Measurements from ENCODE around the gene MPV17. TPM values are rescaled to one million over a fixed set of nuclear protein-coding genes. Genes with fewer than 3 reads are reported as not detected.

Gene MPV17
- total and polyA plus RNA-seq, 8 donors, result 91.6 to 106 (median 99.0) TPM

- intact Hi-C loops (cut with DNase I), result loop anchor here in 1 of 2 donors (10.0 kb wide), 1 partner anchor 191 kb away; no protein-coding TSS in a partner anchor
- H3K36me3 ChIP-seq, result no peaks in the 10 kb centered on the region
- peaks cover 0 to 28% of the 10 kb centered on the region in 2 donors for H3K27me3 ChIP-seq
- TF ChIP-seq CTCF (IDR thresholded peaks at IDR 0.05), result no peak
- H3K27ac ChIP-seq, result no peak overlapping the region
- H3K4me3 ChIP-seq, result no peak overlapping the region
- ATAC-seq, result no peak
- no peaks in the 10 kb centered on the region for H3K4me1 ChIP-seq
- DNase-seq, result no peak
- H3K9me3 ChIP-seq, result no peaks in the 10 kb centered on the region
Observed at GRCh38 chr2:27285481-27285880, 37.4 kb downstream of the MPV17 start.

GRCh38 chr2:27284996-27285395 is 37.9 kb downstream of the MPV17 start:
- ATAC-seq (no peak), DNase-seq (no peak)
- peaks cover 0 to 3% of the 10 kb centered on the region in 2 donors for H3K4me1 ChIP-seq
- no peaks in the 10 kb centered on the region for H3K36me3 ChIP-seq
- no peaks in the 10 kb centered on the region for H3K9me3 ChIP-seq
- no peak overlapping the region for H3K4me3 ChIP-seq
- intact Hi-C loops (cut with DNase I), result loop anchor here in 1 of 2 donors (10.0 kb wide), 1 partner anchor 190 kb away; no protein-coding TSS in a partner anchor
- no peak for TF ChIP-seq CTCF (IDR thresholded peaks at IDR 0.05)
- H3K27ac ChIP-seq, result no peak overlapping the region
- H3K27me3 ChIP-seq, result peaks cover 0 to 25% of the 10 kb centered on the region in 2 donors

DNA sequence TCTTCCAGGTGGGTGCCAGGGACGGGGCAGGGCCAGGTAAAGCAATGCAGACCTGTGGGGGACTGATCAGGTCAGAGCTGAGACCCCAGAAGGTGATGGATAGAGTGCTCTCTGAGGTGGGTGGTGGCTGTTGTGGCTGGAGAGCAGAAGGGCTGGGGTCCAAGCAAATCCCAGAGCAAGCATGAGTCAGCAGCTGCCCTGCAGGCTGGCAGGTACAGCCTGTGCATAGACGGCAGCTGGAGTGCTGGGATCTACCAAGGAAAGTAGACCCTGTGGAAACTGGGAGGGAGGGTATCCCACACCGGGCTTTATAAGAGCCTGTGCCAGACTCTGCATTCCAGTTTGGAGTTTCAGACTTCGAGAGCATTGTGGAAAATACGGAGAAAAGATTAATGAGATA is 40.0 kb downstream of the MPV17 start:
- intact Hi-C loops (cut with DNase I), result loop anchor here in 1 of 2 donors (10.0 kb wide), 1 partner anchor 188 kb away; no protein-coding TSS in a partner anchor
- ATAC-seq (peak; percentile 22), DNase-seq (no peak)
- Histone ChIP-seq H3K9me3 (no peaks in the 10 kb centered on the region), H3K27ac (no peak overlapping the region), H3K36me3 (no peaks in the 10 kb centered on the region), H3K4me3 (no peak overlapping the region), H3K27me3 (peaks cover 0 to 23% of the 10 kb centered on the region in 2 donors), H3K4me1 (peaks cover 0 to 4% of the 10 kb centered on the region in 2 donors)
- TF ChIP-seq CTCF (IDR thresholded peaks at IDR 0.05), result no peak

GRCh38 chr2:27281855-27282559 is 40.9 kb downstream of the MPV17 start, which contains the start of gene TRIM54:
TSS of gene TRIM54 (plus strand) at chr2:27282429. CDS start at chr2:27282732, 303 bp downstream.
- ATAC-seq (no peak), DNase-seq (no peak)
- intact Hi-C loops (cut with DNase I), result loop anchor here in 1 of 2 donors (10.0 kb wide), 1 partner anchor 187 kb away; no protein-coding TSS in a partner anchor
- Histone ChIP-seq H3K4me3 (no peak within 1 kb of the TSS), H3K9me3 (no peaks in the 10 kb centered on the region), H3K27ac (no peak within 1 kb of the TSS), H3K4me1 (peaks cover 0 to 4% of the 10 kb centered on the region in 2 donors), H3K27me3 (peaks cover 0 to 29% of the 10 kb centered on the region in 2 donors), H3K36me3 (no peaks in the 10 kb centered on the region)
- no peak for TF ChIP-seq CTCF (IDR thresholded peaks at IDR 0.05)

- H3K27ac ChIP-seq, result no peak overlapping the region
- no peaks in the 10 kb centered on the region for H3K9me3 ChIP-seq
- intact Hi-C loops (cut with DNase I), result loop anchor here in 1 of 2 donors (10.0 kb wide), 1 partner anchor 187 kb away; no protein-coding TSS in a partner anchor
- H3K36me3 ChIP-seq, result no peaks in the 10 kb centered on the region
- no peak overlapping the region for H3K4me3 ChIP-seq
- peaks cover 0 to 4% of the 10 kb centered on the region in 2 donors for H3K4me1 ChIP-seq
- peaks cover 0 to 29% of the 10 kb centered on the region in 2 donors for H3K27me3 ChIP-seq
- no peak for TF ChIP-seq CTCF (IDR thresholded peaks at IDR 0.05)
- DNase-seq, result no peak
- ATAC-seq, result no peak
Observed at GRCh38 chr2:27281442-27281841, 41.5 kb downstream of the MPV17 start.

All from left lung (tissue), 10 donors.